Measurements from ENCODE around the gene NTN1.
"Not testable (repeated sequence)": the region's sequence is repeated elsewhere in the genome, so short reads cannot be mapped to it uniquely, and the experiment has no call there.

Gene NTN1

DNA sequence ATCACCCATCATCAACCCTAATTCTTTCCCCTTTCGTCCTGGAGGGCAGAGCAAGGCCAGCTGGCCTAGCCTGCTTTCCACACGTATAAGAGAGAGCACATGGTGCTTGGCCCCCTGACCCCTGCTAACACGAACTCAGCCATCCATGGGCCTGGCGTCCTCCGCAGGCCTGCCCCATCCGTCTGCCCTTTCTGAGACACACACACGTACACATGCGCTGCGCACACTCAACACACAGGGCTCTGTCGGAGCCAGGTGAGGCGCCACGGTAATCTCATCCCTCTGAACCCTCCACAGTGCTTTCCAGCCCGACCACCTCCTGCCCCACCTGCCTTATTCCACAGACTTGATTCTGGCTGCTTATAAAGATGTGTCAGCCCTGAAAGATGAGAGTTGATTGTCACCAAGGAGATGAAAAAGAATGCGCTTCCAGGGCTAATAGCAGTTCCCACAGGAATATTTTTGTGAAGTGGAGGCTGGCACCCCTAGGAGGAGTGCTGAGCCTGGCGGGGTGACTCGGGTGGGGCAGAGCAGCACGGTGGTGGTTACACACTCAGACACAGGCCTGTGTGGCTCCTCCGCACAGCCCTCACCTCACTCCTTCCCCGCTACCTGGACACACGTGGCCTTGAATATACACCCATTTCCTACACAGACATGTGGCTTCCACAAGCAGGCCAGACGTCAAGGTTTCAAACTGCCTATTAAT is 228.1 kb downstream of the NTN1 start:
- DNase-seq (ENCODE audit: low read depth) = no peak

DNA sequence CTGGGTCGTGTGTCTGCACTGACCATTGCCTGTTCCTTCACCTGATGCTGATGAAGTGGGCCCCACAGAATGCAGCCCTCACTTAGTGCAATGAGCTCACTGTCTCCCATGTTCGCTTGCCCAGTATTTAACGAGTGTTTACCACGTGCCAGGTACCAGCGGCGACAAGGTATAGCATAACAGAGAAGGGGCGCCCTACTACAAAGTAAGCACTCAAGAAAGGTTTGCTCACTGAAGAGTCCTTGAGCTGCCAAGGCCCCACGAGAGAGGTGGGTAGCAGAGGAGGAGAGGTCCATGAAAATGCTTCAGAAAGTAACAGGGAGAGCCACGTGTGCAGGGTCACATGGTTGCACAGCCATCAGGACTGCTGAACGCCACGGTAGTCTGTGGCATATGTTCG is 230.0 kb downstream of the NTN1 start:
- DNase-seq (ENCODE audit: low read depth) = no peak

DNA sequence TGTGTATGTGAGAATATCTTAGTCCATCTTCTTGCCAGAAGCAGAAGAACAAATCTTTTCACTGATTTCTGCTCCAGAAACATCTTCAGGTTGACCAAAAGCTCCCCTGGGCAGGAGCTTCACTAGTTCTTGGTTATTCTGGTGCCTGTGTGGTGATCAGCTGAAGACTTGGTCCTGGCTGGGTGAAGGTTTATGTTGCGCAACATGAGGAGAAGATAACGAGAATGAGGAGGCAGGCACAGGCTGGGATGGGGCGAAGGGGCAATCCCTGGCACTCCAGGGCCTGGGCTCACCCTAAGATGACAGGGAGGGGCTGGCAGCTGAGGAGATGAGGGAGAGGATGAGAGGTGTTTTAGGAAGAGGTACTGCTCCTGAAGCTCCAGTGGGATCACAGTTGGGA is 232.0 kb downstream of the NTN1 start:
- peak; percentile 24 for DNase-seq (ENCODE audit: low read depth)

DNA sequence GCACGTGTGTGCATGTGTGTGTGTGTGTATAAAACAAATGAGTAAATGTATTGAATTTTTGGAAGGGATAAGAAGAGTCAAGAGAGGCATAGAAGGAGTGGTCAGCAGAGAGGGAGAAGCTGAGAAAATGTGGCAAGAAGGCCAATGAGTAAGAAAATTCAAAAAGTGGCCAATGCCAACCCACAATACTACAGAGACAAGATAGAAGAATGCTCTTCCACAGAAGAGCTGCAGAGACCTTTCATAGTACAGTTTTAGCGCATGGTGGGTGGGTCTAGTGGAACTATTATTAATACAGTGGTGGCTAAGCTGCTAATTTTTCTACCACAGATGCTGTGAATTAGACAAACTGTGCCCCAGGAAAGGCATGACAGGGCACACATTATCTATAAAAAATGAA is 233.5 kb downstream of the NTN1 start:
- no peak for DNase-seq (ENCODE audit: low read depth)

DNA sequence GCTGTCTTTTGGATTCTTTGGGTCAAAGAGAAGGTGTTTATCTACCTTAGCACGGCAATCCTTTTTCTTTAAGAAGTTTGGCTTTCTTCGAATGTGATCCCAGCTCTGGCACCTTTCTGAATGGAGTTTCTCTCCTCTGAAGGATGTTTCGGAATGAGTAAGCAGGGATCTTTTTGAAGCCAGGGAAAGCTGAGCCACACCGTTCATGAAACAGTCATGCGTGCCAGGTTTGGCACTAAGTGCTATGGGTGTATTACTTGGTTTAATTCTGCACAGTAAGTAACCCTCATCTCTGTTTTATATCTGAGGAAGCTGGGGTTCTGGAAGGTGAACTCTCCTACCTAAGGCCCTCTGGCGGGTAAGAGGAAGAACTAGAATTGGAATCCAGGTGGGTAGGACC is 234.5 kb downstream of the NTN1 start:
- no peak for DNase-seq (ENCODE audit: low read depth)

DNA sequence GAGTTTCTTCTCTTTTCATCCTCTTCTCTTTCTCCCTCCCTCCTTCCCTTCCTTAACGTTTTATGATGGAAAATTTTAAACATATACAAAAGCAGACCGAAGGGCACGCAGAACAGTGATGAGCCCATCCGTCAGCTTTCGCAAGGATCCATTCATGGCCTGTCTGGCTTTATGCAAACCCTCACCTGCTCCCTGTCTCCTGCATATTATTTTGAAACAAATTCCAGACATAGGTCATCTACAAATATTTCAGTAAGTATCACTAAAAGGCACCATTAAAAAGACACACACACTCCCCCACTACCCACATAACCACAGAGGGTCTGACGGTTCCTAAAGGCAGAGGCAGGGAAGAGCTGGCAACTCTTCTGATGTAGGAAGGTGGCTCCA is 235.0 kb downstream of the NTN1 start:
- no peak for DNase-seq (ENCODE audit: low read depth)

DNA sequence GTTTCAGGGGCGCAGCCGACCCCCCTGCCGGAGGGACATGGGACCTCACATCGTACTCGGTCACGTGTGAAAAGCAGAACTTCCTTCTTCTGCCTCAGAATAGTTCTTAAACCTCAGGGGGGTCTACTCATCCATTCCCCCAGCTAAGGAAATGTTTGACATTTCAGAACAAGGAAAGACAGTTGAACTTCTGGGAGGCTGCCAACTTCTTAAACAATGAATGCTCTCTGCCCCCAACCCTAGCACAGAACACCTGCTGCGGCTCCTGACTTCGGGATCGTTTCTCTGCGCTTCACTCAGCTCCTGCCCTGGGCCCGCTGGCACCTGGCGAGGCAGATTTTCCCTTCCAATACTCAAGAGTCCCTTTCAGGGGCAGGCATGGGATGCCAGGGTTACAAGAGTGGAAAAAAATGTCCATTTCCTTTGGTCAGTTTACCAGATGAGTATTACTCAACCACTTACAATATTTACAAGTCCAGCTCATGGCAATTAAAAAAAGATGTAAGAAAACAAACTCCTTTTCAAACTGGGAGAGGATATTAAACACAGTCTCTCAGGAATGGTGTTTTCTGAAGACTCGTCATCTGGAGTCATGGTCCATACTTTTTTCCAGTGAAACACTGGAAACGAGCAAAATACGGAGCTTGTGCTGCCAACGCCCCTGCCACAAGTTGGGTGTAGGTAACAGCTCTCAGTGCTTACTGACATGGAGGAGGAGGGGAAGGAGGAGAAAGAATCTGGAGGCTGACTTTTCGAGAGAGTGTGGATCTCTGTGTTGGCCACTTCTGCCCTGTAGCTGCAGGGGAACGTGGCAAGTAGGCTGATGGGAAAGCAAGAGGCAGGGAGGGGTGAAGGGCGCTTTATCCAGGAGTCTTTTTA is 235.7 kb downstream of the NTN1 start:
- no peak for DNase-seq (ENCODE audit: low read depth)

DNA sequence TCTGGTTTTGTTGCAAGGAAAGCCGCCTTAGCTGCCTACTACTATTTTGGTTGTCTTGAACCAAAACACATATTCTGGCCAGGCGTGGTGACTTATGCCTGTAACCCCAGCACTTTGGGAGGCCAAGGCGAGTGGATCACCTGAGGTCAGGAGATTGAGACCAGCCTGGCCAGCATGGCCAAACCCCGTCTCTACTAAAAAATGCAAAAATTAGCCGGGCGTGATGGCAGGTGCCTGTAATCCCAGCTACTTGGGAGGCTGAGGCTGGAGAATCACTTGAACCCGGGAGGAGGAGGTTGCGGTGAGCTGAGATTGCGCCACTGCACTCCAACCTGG is 236.3 kb downstream of the NTN1 start:
- not testable (repeated sequence) for DNase-seq (ENCODE audit: low read depth)

DNA sequence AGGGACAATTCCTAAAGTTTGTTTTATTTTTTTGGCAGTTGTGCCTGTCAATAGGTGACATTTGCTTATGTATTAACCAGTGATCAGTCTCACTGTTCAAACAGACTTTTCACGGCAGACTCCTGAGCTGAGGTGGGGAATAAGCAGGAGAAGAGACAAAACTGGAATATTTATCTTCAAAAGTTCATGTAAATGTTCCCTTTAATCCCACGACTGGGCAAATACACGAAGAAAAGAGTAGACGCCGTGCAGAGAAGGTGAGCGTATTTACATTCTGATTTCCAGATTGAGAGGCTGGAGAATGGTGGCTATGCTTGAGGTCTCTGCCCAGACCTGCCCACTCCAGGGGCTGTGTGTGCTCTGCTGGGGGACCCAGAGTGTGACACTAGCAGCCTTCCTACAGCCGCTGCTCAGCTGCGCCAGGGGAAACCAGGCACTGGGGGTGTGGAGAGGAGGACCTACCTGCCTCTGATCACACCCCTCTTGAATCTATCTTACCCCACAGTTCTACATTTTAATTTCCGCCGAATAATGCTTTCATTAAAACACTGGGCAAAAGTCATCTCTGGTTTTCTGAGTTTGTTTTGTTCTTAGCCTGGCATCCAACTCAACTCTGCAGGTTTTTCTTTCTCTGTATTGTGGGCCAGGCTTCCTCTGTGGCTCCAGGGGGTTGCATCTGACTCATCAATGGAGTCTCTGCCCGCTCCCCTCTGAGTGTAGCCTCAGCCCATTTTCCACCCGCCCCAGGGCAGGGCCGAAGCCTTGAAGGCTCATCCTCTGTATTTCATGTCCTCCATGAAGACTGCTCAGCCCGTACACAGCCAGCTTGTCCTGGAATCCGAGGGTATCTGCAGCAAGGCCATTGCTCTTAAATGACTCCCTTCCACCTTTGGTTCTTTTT is 237.1 kb downstream of the NTN1 start:
- no peak for DNase-seq (ENCODE audit: low read depth)

DNA sequence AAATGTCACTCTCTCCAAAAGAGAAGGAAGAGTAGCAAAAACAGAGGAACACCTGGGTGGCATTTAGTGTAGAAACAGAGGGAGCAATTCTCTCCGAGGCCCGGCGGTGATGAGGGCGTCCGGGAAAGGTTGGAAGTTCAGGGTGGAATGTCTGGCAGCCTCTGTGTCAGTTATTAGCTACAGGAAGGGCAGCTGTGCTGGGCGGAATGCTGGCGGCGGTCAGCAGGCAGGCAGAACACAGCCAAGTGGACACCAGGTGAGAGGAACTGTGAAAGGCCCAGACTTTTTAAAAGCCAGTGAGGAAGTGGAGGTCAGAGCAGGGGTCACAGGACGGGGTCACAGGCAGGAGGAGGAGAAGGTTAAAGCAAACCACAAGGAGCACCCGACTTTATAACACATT is 238.1 kb downstream of the NTN1 start:
- DNase-seq (ENCODE audit: low read depth) = no peak

DNA sequence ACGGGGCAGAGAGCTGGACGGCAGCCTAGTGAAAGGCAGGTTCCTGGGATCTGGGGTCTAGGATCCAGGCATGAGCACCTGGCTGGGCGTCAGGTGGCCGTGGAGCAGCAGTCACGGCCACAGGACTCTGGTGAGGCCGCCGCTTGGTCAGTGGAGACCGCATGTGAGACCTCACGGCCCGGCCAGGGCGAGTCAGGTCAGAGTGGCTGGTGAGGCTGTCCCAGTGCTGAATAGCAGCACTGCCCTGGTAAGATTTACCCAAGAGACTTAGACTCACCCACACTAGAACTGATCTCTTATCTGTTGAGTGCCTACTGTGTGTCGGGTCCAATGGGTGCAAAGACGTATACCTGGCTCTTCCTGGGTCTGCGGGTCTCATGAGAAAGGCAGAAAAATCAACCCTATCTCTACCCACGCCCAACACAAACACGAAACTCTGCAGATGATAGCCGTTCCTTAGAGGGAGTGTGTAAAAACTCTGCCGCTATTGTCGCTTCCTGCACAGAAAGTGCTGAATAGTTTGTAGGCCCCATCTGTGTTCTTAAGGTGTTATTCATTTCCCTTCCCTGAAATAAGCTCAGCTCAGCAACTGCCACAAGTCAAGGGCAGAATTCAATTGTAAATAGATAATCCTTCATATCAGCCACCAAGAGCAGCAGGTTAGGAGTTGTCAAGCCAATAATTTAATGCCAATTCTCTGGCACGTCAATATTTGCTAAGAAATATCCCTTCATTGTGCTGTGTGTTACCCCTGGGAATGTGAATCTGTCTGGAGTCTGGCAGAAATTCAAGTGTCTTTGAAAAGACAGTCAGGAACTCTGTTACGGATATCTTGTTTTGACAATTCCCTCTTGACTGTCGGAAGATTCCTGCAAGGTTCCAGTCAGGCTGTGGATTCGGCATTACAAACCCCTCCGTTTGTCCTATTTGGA is 240.0 kb downstream of the NTN1 start:
- DNase-seq (ENCODE audit: low read depth) = no peak

DNA sequence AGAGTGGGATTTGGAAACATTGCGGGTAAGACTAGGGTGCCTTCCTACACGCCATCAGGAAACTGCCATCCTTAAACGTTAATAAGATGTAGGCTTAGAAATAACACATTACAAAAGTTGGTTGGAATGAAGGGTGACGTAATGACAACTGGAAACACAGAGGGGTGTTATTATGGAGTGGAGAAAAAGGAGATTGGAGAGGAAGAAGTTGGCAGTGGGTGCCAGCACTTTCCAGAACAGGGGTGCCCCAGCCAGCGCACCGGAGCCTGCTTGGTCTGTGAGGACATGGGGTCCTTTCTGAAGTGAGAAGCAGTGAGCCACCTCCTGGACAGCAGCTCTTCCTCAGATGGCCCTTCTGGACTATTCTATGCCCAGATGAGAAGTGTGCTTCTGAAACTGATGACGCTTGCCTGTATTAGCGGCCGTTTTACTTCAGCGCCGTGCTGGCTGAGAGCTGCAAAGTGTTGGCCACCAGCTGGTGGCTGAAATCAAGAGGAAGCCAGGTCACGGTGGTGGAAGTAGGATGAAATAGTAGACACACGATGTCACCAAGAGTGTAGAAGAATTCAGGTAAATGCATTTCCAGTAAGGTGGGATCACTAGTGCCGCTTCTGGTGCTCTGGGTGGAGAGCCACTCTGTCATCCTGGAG is 244.8 kb downstream of the NTN1 start:
- DNase-seq (ENCODE audit: low read depth) = no peak

DNA sequence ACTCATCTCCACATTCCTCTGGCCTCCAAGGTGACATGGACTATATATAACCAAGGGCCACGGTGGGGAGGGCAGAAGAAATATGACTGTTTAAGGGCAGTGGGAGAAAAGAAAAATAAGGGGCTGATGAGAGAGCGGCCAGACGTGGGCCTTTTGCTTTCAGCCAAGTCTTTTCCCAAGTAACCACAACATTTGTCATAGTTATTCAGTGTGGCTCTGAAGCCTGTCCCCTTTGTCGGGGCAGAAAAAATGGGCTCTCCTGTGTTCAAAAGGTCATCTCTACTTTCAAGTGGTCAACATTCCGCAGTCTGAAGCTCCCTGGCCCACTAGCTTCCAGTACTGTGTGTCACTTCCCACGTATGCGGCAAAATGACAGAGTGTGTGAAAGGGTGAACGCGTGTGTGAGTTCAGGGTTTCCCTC is 245.4 kb downstream of the NTN1 start:
- no peak for DNase-seq (ENCODE audit: low read depth)

DNA sequence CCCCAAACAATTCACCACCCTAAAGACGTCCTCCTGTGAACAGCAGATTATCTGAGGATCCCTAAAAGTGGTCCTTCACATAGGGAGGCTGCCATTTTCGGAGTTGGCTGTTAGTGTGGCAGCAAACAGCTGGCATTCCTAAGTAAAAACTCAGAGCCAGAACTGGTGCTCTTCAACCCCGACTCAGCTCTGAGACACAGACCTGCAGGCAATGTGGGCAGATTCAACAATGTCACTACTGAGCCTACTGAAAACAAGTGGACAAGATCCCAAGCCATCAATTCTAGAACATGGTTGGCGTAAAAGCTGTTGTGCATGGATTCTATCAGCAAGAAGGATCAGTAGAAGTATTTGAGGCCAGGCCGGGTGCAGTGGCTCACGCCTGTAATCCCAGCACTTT is 247.2 kb downstream of the NTN1 start:
- DNase-seq (ENCODE audit: low read depth) = no peak

DNA sequence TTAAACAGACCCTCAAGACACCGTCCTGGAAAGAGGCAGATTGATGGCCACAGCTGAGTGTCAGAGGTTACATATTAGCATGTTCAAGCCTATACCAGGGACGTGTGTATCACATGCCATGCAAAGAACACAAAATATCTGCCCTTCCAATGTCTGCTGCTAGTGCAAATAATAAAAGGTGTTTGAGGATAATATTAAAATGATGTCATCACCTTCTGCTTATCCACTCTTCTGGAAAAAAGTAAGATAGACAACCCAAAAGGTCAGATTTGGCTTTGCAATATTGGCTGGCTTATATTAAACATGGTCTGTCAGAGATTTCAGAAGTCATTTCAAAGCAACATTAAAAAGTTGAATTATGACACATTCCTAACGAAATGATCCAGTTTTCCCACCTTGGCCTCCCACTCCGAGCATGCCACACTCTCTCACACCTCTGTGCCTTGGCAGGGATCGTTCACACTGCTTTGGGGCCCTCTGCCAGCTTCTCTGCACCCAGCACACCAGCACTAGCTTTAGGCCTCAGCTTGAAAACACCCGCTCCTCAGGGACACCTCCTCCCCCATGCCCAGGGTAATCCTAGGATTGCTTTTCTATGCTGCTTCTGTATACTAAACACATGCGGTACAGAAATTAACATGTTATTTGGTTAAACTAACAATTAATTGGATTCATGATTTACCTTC is 248.2 kb downstream of the NTN1 start:
- no peak for DNase-seq (ENCODE audit: low read depth)

DNA sequence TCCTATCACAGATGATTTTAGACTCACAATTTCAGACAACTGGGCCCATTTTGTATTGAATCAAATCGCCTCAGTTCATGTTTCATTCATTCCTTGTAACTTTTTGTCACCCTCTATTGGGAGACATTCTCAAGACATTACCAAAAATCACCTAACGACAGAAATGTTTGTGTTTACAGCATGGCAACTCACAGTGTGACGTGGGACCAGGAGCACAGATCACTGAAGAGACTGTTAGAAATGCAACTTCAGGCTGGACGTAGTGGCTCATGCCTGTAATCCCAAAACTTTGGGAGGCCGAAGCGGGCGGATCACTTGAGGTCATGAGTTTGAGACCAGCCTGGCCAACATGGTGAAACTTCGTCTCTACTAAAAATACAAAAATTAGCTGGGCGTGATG is 249.6 kb downstream of the NTN1 start:
- no peak for DNase-seq (ENCODE audit: low read depth)

DNA sequence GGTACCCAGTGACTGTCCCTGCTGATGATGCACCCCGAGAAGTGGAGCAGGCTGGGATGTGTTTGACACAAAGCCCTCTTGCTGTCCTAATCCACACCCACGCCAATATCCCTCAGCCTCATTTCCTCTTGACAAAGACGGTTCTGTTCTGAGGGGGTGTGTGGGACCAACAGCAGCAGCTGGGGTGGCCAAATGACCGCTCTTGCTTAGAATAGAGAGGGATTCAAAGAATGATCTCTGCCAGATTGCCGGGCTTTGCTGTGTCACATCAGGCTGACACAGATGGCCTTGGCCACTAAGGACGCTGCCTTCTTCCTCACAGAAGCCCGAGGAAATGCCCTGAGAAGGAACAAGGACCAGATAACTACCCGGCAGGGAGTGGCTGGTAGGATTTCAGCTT is 250.7 kb downstream of the NTN1 start:
- no peak for DNase-seq (ENCODE audit: low read depth)

DNA sequence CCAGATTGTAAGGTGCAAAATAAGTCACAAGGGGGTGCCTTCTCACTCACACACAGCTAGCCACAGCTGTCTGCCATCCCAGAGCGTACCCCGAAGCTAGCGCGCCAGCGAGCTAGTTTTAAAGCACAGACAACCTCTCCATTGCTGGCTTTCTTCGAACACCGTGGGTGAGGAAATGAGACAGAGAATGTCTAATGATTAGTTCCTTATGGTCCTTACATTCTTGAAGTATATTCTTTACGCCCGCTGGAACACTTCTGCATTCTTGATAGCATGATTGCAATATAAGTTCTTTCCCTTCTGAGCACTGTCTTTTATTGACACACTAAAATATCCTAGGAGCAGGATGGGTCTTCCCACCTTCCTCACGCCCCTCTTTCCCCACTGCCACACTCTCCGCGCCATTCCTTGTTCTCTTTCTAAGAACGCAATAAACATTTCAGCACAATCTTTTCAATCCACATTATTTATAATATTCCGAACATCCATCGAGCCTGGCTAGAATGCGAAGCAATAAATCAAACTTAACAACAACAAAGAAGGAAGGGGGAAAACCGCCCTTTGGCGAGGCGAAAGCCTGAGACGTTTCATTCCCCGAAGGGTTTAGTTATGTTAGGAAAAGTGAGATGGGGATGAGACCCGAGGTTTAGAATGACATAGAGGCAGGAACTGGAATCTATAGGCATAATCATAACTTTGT is 251.3 kb downstream of the NTN1 start:
- no peak for DNase-seq (ENCODE audit: low read depth)

DNA sequence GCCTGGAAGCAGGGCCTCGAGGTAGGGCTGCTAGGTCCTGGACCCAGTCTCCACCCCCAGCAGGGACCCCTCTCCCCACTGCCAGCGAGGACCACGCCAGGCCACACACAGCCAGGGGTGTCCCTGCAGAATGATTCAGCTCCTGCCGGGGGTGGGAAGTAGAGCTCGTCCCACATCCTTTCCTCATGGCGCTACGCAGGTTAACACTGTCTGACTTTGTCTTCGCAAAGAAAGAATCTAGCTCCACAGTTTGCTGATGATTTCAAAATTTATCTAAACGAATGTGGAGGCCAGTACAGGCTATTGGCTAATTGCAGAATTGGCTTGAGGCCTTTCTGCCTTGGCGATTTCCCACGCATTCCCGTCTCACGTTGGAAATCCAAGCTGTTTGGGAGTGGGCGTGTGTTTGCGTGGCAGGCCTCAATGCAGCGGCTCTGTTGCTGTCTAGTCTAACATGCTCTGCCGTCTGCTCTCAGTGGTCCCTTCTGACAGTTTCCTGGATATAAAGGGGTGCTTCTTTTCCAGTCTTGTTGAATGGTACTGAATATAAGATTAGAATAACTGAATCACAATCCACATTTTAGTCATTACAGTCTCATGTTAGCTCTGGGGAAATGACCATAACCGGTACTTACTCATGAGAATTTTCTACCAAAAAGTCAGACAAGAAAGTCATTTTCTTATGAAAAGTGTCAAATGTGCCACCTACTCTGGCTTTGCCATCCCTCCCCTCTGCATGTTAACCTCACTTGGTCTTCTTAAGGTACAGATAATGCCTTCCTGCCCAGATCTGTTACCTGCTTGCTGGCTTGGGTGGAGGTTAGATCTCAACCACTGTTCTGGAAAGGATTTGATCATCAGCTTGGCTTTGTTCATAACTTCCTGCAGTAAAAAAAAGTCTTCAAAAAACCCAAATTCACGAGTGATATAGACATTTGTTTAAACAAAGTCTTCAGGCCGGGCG is 252.4 kb downstream of the NTN1 start:
- no peak for DNase-seq (ENCODE audit: low read depth)

Measured in amniotic epithelial cell (primary cell).